Measurements from ENCODE around the gene FAM151B.

DNA sequence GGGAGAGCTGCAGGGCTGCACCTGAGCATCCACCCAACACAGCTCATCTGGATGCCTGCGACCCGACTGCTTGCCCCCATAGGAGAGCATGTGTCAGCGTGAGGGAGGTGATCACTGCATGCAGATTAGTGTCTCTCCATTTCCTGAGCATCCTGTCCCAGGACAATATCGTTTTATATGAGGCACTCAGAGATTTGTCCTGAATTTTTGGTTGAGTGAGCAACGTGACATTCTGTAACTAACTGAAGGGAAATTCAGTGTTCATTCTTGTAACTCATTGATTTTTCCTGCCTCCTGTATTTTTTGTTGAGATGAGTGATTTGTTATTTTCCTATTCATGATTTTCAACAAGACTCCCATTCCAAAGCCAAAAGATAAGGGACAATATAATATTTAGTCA, 102.9 kb downstream of the FAM151B start:
- TF ChIP-seq CTCF (conservative IDR thresholded peaks at IDR 0.05; ENCODE audit: low read length) (no peak), EZH2phosphoT487 (IDR thresholded peaks at IDR 0.05; ENCODE audit: borderline replicate concordance) (no peak)
